ENCODE data around the gene LRFN4.

LRFN4 gene

GRCh38 chr11:66870616-66871520, 14.0 kb downstream of the LRFN4 start:
- DNase-seq: no peak

GRCh38 chr11:66871521-66871901, 14.6 kb downstream of the LRFN4 start:
- no peak for DNase-seq

GRCh38 chr11:66874232-66874631, 17.4 kb downstream of the LRFN4 start:
- DNase-seq: no peak

GRCh38 chr11:66875378-66875777, 18.5 kb downstream of the LRFN4 start:
- no peak for DNase-seq

- DNase-seq: no peak
These were observed 20.9 kb downstream of the LRFN4 start for GRCh38 chr11:66877588-66878385.

- DNase-seq: no peak
These were observed 21.6 kb downstream of the LRFN4 start for GRCh38 chr11:66878474-66878873.

GRCh38 chr11:66879000-66879399, 22.1 kb downstream of the LRFN4 start:
- DNase-seq: no peak

GRCh38 chr11:66879583-66879982, 22.7 kb downstream of the LRFN4 start:
- no peak for DNase-seq

GRCh38 chr11:66879999-66880398, 23.1 kb downstream of the LRFN4 start:
- no peak for DNase-seq

GRCh38 chr11:66880496-66881450, 23.9 kb downstream of the LRFN4 start:
- no peak for DNase-seq

- no peak for DNase-seq
These were observed 24.6 kb downstream of the LRFN4 start for GRCh38 chr11:66881451-66881835.

GRCh38 chr11:66881927-66882452, 25.1 kb downstream of the LRFN4 start:
- DNase-seq: no peak

- no peak for DNase-seq
These were observed 25.7 kb downstream of the LRFN4 start for GRCh38 chr11:66882561-66883015.

- DNase-seq: peak; percentile 44
These were observed 26.4 kb downstream of the LRFN4 start for GRCh38 chr11:66883016-66883965.

- DNase-seq: no peak
These were observed 27.6 kb downstream of the LRFN4 start for GRCh38 chr11:66884443-66884842.

- no peak for DNase-seq
These were observed 28.6 kb downstream of the LRFN4 start for GRCh38 chr11:66885469-66885868.

GRCh38 chr11:66885950-66886440, 29.1 kb downstream of the LRFN4 start:
- no peak for DNase-seq

GRCh38 chr11:66886671-66887221, 29.9 kb downstream of the LRFN4 start:
- no peak for DNase-seq

GRCh38 chr11:66887526-66887925, 30.7 kb downstream of the LRFN4 start:
- DNase-seq: no peak

- DNase-seq: no peak
These were observed 31.4 kb downstream of the LRFN4 start for GRCh38 chr11:66888282-66888681.

All from fibroblast of skin of abdomen (primary cell).